ENCODE measurements around the gene PITPNM2.

PITPNM2 gene

GRCh38 chr12:123131879-123132402 lies 18.9 kb downstream of the PITPNM2 start:
- Histone ChIP-seq H3K27me3 (ENCODE audit: insufficient read depth, low read depth) (no peaks in the 10 kb centered on the region), H3K9ac (no peak overlapping the region), H2AFZ (ENCODE audit: low read depth) (no peak overlapping the region), H3K36me3 (ENCODE audit: insufficient read depth) (no peaks in the 10 kb centered on the region), H3K4me1 (ENCODE audit: low read depth, poor library complexity, severe bottlenecking) (no peaks in the 10 kb centered on the region), H3K4me2 (no peak overlapping the region), H3K4me3 (IDR thresholded peaks at IDR 0.05; ENCODE audit: insufficient read depth, low read depth, low read length) (no peak overlapping the region), H4K20me1 (ENCODE audit: insufficient read depth) (no peaks in the 10 kb centered on the region), H3K27ac (no peak overlapping the region), H3K79me2 (ENCODE audit: insufficient read depth, low read depth) (no peaks in the 10 kb centered on the region)
- TF ChIP-seq CTCF (conservative IDR thresholded peaks at IDR 0.05; ENCODE audit: low read depth, low read length), result no peak

- Histone ChIP-seq H3K79me2 (ENCODE audit: insufficient read depth, low read depth) (no peaks in the 10 kb centered on the region), H3K4me2 (no peak overlapping the region), H3K27me3 (ENCODE audit: insufficient read depth, low read depth) (no peaks in the 10 kb centered on the region), H3K36me3 (ENCODE audit: insufficient read depth) (no peaks in the 10 kb centered on the region), H3K4me1 (ENCODE audit: low read depth, poor library complexity, severe bottlenecking) (peaks cover 5% of the 10 kb centered on the region), H3K9ac (no peak overlapping the region), H3K4me3 (IDR thresholded peaks at IDR 0.05; ENCODE audit: insufficient read depth, low read depth, low read length) (no peak overlapping the region), H2AFZ (ENCODE audit: low read depth) (no peak overlapping the region), H3K27ac (no peak overlapping the region), H4K20me1 (ENCODE audit: insufficient read depth) (no peaks in the 10 kb centered on the region)
- no peak for TF ChIP-seq CTCF (conservative IDR thresholded peaks at IDR 0.05; ENCODE audit: low read depth, low read length)
These were observed 19.5 kb downstream of the PITPNM2 start for GRCh38 chr12:123131291-123131832.

GRCh38 chr12:123129621-123130020 lies 21.3 kb downstream of the PITPNM2 start:
- Histone ChIP-seq H3K4me2 (no peak overlapping the region), H3K36me3 (ENCODE audit: insufficient read depth) (no peaks in the 10 kb centered on the region), H3K79me2 (ENCODE audit: insufficient read depth, low read depth) (no peaks in the 10 kb centered on the region), H3K9ac (no peak overlapping the region), H3K4me3 (IDR thresholded peaks at IDR 0.05; ENCODE audit: insufficient read depth, low read depth, low read length) (no peak overlapping the region), H2AFZ (ENCODE audit: low read depth) (no peak overlapping the region), H3K27me3 (ENCODE audit: insufficient read depth, low read depth) (no peaks in the 10 kb centered on the region), H3K4me1 (ENCODE audit: low read depth, poor library complexity, severe bottlenecking) (peaks cover 9% of the 10 kb centered on the region), H3K27ac (no peak overlapping the region), H4K20me1 (ENCODE audit: insufficient read depth) (no peaks in the 10 kb centered on the region)
- TF ChIP-seq CTCF (conservative IDR thresholded peaks at IDR 0.05; ENCODE audit: low read depth, low read length), result no peak

GRCh38 chr12:123127182-123127495 lies 23.8 kb downstream of the PITPNM2 start:
- no peaks in the 10 kb centered on the region for H3K79me2 ChIP-seq (ENCODE audit: insufficient read depth, low read depth)
- H3K4me1 ChIP-seq (ENCODE audit: low read depth, poor library complexity, severe bottlenecking), result peaks cover 24% of the 10 kb centered on the region
- no peak overlapping the region for H3K4me2 ChIP-seq
- no peaks in the 10 kb centered on the region for H4K20me1 ChIP-seq (ENCODE audit: insufficient read depth)
- H3K4me3 ChIP-seq (IDR thresholded peaks at IDR 0.05; ENCODE audit: insufficient read depth, low read depth, low read length), result no peak overlapping the region
- no peak overlapping the region for H3K27ac ChIP-seq
- TF ChIP-seq CTCF (conservative IDR thresholded peaks at IDR 0.05; ENCODE audit: low read depth, low read length), result no peak
- no peak overlapping the region for H3K9ac ChIP-seq
- no peaks in the 10 kb centered on the region for H3K36me3 ChIP-seq (ENCODE audit: insufficient read depth)
- H2AFZ ChIP-seq (ENCODE audit: low read depth), result no peak overlapping the region
- no peaks in the 10 kb centered on the region for H3K27me3 ChIP-seq (ENCODE audit: insufficient read depth, low read depth)
